ENCODE measurements around the gene HP.

The HP gene

GRCh38 chr16:72023962-72024361 lies 30.3 kb upstream of the HP start:
- H3K27ac ChIP-seq: no peak overlapping the region
- peaks cover 2% of the 10 kb centered on the region for H3K36me3 ChIP-seq (replicated peaks)
- in situ Hi-C loops (cut with HindIII; ENCODE audit: low pct_ligation_motif_present, low sequenced_read_pairs): no loop called here
- no peaks in the 10 kb centered on the region for H3K27me3 ChIP-seq (replicated peaks)
- no peak overlapping the region for H3K4me3 ChIP-seq (ENCODE audit: low read depth, low read length)
- DNase-seq: no peak
- no peak for TF ChIP-seq CTCF (IDR thresholded peaks at IDR 0.05; ENCODE audit: low read depth, low read length, missing control alignments)

- Histone ChIP-seq H3K27ac (no peak overlapping the region), H3K4me3 (ENCODE audit: low read depth, low read length) (no peak overlapping the region), H3K27me3 (replicated peaks) (no peaks in the 10 kb centered on the region), H3K36me3 (replicated peaks) (peaks cover 2% of the 10 kb centered on the region)
- in situ Hi-C loops (cut with HindIII; ENCODE audit: low pct_ligation_motif_present, low sequenced_read_pairs): no loop called here
- TF ChIP-seq CTCF (IDR thresholded peaks at IDR 0.05; ENCODE audit: low read depth, low read length, missing control alignments): no peak
- no peak for DNase-seq
Measured at GRCh38 chr16:72024862-72025382, 29.4 kb upstream of the HP start.

- Histone ChIP-seq H3K4me3 (ENCODE audit: low read depth, low read length) (no peak overlapping the region), H3K36me3 (replicated peaks) (peaks cover 2% of the 10 kb centered on the region), H3K27me3 (replicated peaks) (no peaks in the 10 kb centered on the region), H3K27ac (no peak overlapping the region)
- in situ Hi-C loops (cut with HindIII; ENCODE audit: low pct_ligation_motif_present, low sequenced_read_pairs): no loop called here
- no peak for DNase-seq
- no peak for TF ChIP-seq CTCF (IDR thresholded peaks at IDR 0.05; ENCODE audit: low read depth, low read length, missing control alignments)
Measured at GRCh38 chr16:72025404-72026114, 28.7 kb upstream of the HP start.

- no peak for DNase-seq
- Histone ChIP-seq H3K4me3 (ENCODE audit: low read depth, low read length) (no peak overlapping the region), H3K27me3 (replicated peaks) (no peaks in the 10 kb centered on the region), H3K27ac (no peak overlapping the region), H3K36me3 (replicated peaks) (peaks cover 2% of the 10 kb centered on the region)
- in situ Hi-C loops (cut with HindIII; ENCODE audit: low pct_ligation_motif_present, low sequenced_read_pairs): no loop called here
- TF ChIP-seq CTCF (IDR thresholded peaks at IDR 0.05; ENCODE audit: low read depth, low read length, missing control alignments): no peak
Measured at GRCh38 chr16:72027669-72028378, 26.5 kb upstream of the HP start.

- no peaks in the 10 kb centered on the region for H3K27me3 ChIP-seq (replicated peaks)
- TF ChIP-seq CTCF (IDR thresholded peaks at IDR 0.05; ENCODE audit: low read depth, low read length, missing control alignments): no peak
- H3K4me3 ChIP-seq (ENCODE audit: low read depth, low read length): no peak overlapping the region
- no peaks in the 10 kb centered on the region for H3K36me3 ChIP-seq (replicated peaks)
- in situ Hi-C loops (cut with HindIII; ENCODE audit: low pct_ligation_motif_present, low sequenced_read_pairs): no loop called here
- H3K27ac ChIP-seq: no peak overlapping the region
- no peak for DNase-seq
Measured at GRCh38 chr16:72029567-72030271, 24.6 kb upstream of the HP start.
